Measurements from ENCODE around the gene RABGAP1. TPM values are rescaled to one million over a fixed set of nuclear protein-coding genes. Genes with fewer than 3 reads are reported as not detected.

The RABGAP1 gene
- total RNA-seq, 1 donor from 2014 or later: 44.7 TPM

- Histone ChIP-seq H3K4me1 (ENCODE audit: insufficient read depth, low read length) (peaks cover 5% of the 10 kb centered on the region), H2AFZ (ENCODE audit: low read depth, low read length) (no peak overlapping the region), H3K36me3 (ENCODE audit: insufficient read depth, low read length) (peaks cover 14% of the 10 kb centered on the region), H3K27ac (ENCODE audit: low read depth, low read length) (no peak overlapping the region), H3K4me3 (ENCODE audit: insufficient read depth, low read depth, low read length) (no peak overlapping the region), H3K4me2 (ENCODE audit: low read length) (no peak overlapping the region), H3K9me3 (ENCODE audit: insufficient read depth, low read depth, low read length) (no peaks in the 10 kb centered on the region), H3K27me3 (ENCODE audit: insufficient read depth, low read length) (no peaks in the 10 kb centered on the region), H3K79me2 (ENCODE audit: insufficient read depth, low read length) (no peaks in the 10 kb centered on the region), H4K20me1 (ENCODE audit: insufficient read depth, low read length) (no peaks in the 10 kb centered on the region), H3K9ac (ENCODE audit: low read length) (no peak overlapping the region)
- no peak overlapping the region for H3K4me3 Mint-ChIP-seq (ENCODE audit: unreplicated experiment)
- FAIRE-seq: no peak
- TF ChIP-seq EZH2 (IDR thresholded peaks at IDR 0.05; ENCODE audit: insufficient read depth, low read length) (no peak), CTCF (IDR thresholded peaks at IDR 0.05; ENCODE audit: insufficient read depth, low read depth, low read length) (no peak)
- no peak overlapping the region for H3K27ac Mint-ChIP-seq (ENCODE audit: unreplicated experiment)
- H3K9me3 Mint-ChIP-seq (ENCODE audit: unreplicated experiment): no peaks in the 10 kb centered on the region
- no peaks in the 10 kb centered on the region for H3K27me3 Mint-ChIP-seq (ENCODE audit: low read depth, unreplicated experiment)
- H3K36me3 Mint-ChIP-seq (ENCODE audit: low read depth, unreplicated experiment): peaks cover 6% of the 10 kb centered on the region
- DNase-seq (ENCODE audit: low read depth): no peak
- peaks cover 6% of the 10 kb centered on the region for H3K4me1 Mint-ChIP-seq (ENCODE audit: low read depth, unreplicated experiment)
These were observed 139.6 kb downstream of the RABGAP1 start for GRCh38 chr9:123080444-123080843.

GRCh38 chr9:123081824-123082223 lies 141.0 kb downstream of the RABGAP1 start:
- H3K27ac Mint-ChIP-seq (ENCODE audit: unreplicated experiment): no peak overlapping the region

More at GRCh38 chr9:123081824-123082223, 141.0 kb downstream of the RABGAP1 start:
- no peak for TF ChIP-seq EZH2 (IDR thresholded peaks at IDR 0.05; ENCODE audit: insufficient read depth, low read length)
- TF ChIP-seq CTCF (IDR thresholded peaks at IDR 0.05; ENCODE audit: insufficient read depth, low read depth, low read length): peak; percentile 74
- Histone ChIP-seq H3K4me1 (ENCODE audit: insufficient read depth, low read length) (peaks cover 5% of the 10 kb centered on the region), H3K9me3 (ENCODE audit: insufficient read depth, low read depth, low read length) (no peaks in the 10 kb centered on the region), H3K9ac (ENCODE audit: low read length) (no peak overlapping the region), H3K27ac (ENCODE audit: low read depth, low read length) (no peak overlapping the region), H2AFZ (ENCODE audit: low read depth, low read length) (no peak overlapping the region), H3K4me2 (ENCODE audit: low read length) (no peak overlapping the region), H3K27me3 (ENCODE audit: insufficient read depth, low read length) (no peaks in the 10 kb centered on the region), H3K79me2 (ENCODE audit: insufficient read depth, low read length) (no peaks in the 10 kb centered on the region), H3K4me3 (ENCODE audit: insufficient read depth, low read depth, low read length) (no peak overlapping the region), H4K20me1 (ENCODE audit: insufficient read depth, low read length) (peaks cover 4% of the 10 kb centered on the region), H3K36me3 (ENCODE audit: insufficient read depth, low read length) (peaks cover 13% of the 10 kb centered on the region)
- Mint-ChIP-seq H3K36me3 (ENCODE audit: low read depth, unreplicated experiment) (peaks cover 6% of the 10 kb centered on the region), H3K27me3 (ENCODE audit: low read depth, unreplicated experiment) (no peaks in the 10 kb centered on the region), H3K4me1 (ENCODE audit: low read depth, unreplicated experiment) (peaks cover 6% of the 10 kb centered on the region), H3K9me3 (ENCODE audit: unreplicated experiment) (no peaks in the 10 kb centered on the region), H3K4me3 (ENCODE audit: unreplicated experiment) (no peak overlapping the region)
- DNase-seq (ENCODE audit: low read depth): peak; percentile 16
- FAIRE-seq: no peak

All from astrocyte (in vitro differentiated cells and primary cell).